Transverse colon (tissue), 4 donors: ENCODE measurements around the gene IL21.

Source experiments
- POLR2A ChIP-seq: fragments of 450-650 bp; IDR thresholded peaks from one replicate; pipeline ENCODE4 v1.6.1; 2016; ENCODE audit warnings: antibody characterized with exemption, mild to moderate bottlenecking, moderate library complexity
- POLR2AphosphoS5 ChIP-seq, 3 donors: sonication (generic); formaldehyde crosslinking; IDR thresholded peaks; one replicate each; pipeline ENCODE4 v1.6.1; 2016; ENCODE audit warnings: antibody characterized with exemption in 3 of 3
- TF ChIP-seq, protein P1 (sequence below), 5 experiments: fragments of 200-600 bp in 3 of 5; fragments of 450-650 bp in 2 of 5; sonication (generic) in 3 of 5; IDR thresholded peaks; 1 replicate in 2 of 5; 2 replicates in 3 of 5; pipeline ENCODE4 v1.5.1; 2016 to 2017; ENCODE audit warnings: antibody characterized with exemption in 5 of 5, inconsistent platforms in 3 of 5, mild to moderate bottlenecking in 2 of 5, moderate library complexity in 1 of 5

DNA sequence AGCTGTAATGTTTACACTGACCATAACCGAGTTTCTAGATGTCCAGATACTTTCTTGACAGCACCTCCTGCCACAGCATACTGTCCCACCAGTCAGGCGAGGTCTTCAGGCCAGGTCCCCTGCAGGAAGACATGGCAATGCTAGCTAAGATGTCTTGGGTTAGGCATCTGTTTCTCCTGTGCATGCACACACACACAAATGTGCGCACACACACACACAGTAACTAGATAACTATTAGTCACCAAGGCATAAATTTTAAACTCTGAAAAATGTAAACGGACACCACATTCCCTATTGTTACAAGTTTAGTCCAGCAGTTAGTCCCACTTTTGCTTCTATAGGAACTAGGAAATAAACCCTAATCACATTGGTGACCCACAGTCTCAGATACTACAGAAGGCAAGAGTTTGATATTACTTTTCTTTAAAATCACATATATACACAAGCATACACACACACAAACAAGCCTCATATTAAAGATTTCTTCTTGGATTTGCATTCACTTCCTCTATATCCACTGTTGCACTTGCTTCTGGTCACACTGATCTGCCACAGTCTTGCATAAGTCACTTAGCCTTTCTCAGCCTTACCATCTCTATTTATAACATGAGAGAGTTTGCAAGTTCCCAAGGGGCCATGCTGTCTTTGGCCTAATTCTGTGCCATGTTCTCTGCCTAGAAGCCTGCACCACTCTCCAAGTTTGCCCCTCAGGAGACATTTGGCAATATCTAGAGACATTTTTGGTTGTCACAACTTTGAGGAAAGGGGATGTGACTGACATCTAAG lies 32.2 kb downstream of the IL21 start:
- TF ChIP-seq POLR2A (no peak), POLR2AphosphoS5 (IDR thresholded peaks at IDR 0.05) (no peak)
- TF ChIP-seq, protein P1, sequence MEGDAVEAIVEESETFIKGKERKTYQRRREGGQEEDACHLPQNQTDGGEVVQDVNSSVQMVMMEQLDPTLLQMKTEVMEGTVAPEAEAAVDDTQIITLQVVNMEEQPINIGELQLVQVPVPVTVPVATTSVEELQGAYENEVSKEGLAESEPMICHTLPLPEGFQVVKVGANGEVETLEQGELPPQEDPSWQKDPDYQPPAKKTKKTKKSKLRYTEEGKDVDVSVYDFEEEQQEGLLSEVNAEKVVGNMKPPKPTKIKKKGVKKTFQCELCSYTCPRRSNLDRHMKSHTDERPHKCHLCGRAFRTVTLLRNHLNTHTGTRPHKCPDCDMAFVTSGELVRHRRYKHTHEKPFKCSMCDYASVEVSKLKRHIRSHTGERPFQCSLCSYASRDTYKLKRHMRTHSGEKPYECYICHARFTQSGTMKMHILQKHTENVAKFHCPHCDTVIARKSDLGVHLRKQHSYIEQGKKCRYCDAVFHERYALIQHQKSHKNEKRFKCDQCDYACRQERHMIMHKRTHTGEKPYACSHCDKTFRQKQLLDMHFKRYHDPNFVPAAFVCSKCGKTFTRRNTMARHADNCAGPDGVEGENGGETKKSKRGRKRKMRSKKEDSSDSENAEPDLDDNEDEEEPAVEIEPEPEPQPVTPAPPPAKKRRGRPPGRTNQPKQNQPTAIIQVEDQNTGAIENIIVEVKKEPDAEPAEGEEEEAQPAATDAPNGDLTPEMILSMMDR (IDR thresholded peaks at IDR 0.05) = no peak
